Measurements from ENCODE around the gene INSRR.

DNA sequence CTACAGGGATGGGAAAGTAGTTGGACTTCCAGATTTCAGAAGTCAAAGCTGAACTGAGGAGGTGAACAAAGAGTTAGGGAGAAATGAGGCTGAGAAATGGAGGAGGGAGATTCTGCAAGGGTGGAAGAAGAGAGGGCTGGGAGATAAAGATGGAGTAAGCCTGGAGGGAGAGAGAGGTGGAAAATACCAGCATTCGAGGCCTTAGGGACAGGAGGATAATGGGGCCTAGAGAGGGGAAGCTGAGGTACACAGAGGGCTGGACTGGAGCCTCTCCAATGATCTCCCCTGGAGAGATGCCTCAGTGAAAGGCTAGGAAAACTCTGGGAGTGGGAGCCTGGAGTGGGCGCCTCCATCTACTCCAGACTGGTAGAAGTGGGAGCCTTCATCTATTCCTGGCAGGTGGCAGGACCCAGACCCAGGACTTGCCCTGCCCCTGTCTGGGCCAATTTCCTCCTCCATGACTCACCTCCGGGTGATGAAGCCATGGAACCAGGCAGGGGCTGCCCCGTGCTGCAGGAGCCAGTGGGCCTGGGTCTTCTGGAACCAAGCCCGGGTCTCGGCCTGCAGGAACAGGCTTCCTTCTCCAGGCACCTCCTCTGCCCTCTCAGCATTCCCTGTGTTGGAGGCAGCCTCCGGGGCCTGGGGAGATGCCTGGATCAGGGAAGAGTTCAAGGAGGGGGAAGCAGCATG lies 44.2 kb downstream of the INSRR start:
- TF ChIP-seq, protein P1, sequence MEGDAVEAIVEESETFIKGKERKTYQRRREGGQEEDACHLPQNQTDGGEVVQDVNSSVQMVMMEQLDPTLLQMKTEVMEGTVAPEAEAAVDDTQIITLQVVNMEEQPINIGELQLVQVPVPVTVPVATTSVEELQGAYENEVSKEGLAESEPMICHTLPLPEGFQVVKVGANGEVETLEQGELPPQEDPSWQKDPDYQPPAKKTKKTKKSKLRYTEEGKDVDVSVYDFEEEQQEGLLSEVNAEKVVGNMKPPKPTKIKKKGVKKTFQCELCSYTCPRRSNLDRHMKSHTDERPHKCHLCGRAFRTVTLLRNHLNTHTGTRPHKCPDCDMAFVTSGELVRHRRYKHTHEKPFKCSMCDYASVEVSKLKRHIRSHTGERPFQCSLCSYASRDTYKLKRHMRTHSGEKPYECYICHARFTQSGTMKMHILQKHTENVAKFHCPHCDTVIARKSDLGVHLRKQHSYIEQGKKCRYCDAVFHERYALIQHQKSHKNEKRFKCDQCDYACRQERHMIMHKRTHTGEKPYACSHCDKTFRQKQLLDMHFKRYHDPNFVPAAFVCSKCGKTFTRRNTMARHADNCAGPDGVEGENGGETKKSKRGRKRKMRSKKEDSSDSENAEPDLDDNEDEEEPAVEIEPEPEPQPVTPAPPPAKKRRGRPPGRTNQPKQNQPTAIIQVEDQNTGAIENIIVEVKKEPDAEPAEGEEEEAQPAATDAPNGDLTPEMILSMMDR (IDR thresholded peaks at IDR 0.05) = no peak
- TF ChIP-seq EP300 (IDR thresholded peaks at IDR 0.05) (no peak), POLR2A (IDR thresholded peaks at IDR 0.05) (no peak)

All from ovary (tissue), 3 donors.